ENCODE data around the gene PIEZO2.

GRCh38 chr18:10834128-10834815 lies 315.1 kb downstream of the PIEZO2 start:
- TF ChIP-seq POLR2A (IDR thresholded peaks at IDR 0.05; ENCODE audit: low read depth, low read length), result no peak
- no peak for TF ChIP-seq POLR2AphosphoS5 (IDR thresholded peaks at IDR 0.05; ENCODE audit: low read depth, low read length)
- TF ChIP-seq TAF1 (IDR thresholded peaks at IDR 0.05; ENCODE audit: borderline replicate concordance, low read depth, low read length), result no peak

All from GM12892 (cell line).